ENCODE results near the gene GABRG2. TPM values are rescaled to one million over a fixed set of nuclear protein-coding genes. Genes with fewer than 3 reads are reported as not detected.
"Not testable (repeated sequence)": the region's sequence is repeated elsewhere in the genome, so short reads cannot be mapped to it uniquely, and the experiment has no call there.

Gene GABRG2
- total RNA-seq, 1 donor from 2014 or later, result not detected

GRCh38 chr5:162052676-162053075 is 14.9 kb upstream of the GABRG2 start:
- Histone ChIP-seq H3K4me1 (no peaks in the 10 kb centered on the region), H3K36me3 (no peaks in the 10 kb centered on the region), H3K27ac (no peak overlapping the region), H3K27me3 (ENCODE audit: low read depth) (no peaks in the 10 kb centered on the region), H3K4me3 (no peak overlapping the region), H3K9me3 (no peaks in the 10 kb centered on the region)
- no peak for TF ChIP-seq CTCF (IDR thresholded peaks at IDR 0.05)
- no peak for ATAC-seq
- intact Hi-C loops (cut with DNase I), result no loop called here
- DNase-seq, result no peak

GRCh38 chr5:162055095-162055494 is 12.5 kb upstream of the GABRG2 start:
- H3K4me3 ChIP-seq; H3K27me3 ChIP-seq (ENCODE audit: low read depth); DNase-seq; H3K4me1 ChIP-seq; H3K36me3 ChIP-seq; ATAC-seq; H3K27ac ChIP-seq; H3K9me3 ChIP-seq; intact Hi-C loops (cut with DNase I): not testable (repeated sequence)

- no peak overlapping the region for H3K4me3 ChIP-seq
- no peak for DNase-seq
- no peaks in the 10 kb centered on the region for H3K9me3 ChIP-seq
- ATAC-seq, result no peak
- H3K27ac ChIP-seq, result no peak overlapping the region
- H3K27me3 ChIP-seq (ENCODE audit: low read depth), result peaks cover 7% of the 10 kb centered on the region
- no peak for TF ChIP-seq CTCF (IDR thresholded peaks at IDR 0.05)
- no peaks in the 10 kb centered on the region for H3K4me1 ChIP-seq
- intact Hi-C loops (cut with DNase I), result no loop called here
- no peaks in the 10 kb centered on the region for H3K36me3 ChIP-seq
Observed at GRCh38 chr5:162067162-162067561, 411 bp upstream of the GABRG2 start.

- Histone ChIP-seq H3K4me1 (no peaks in the 10 kb centered on the region), H3K36me3 (no peaks in the 10 kb centered on the region), H3K4me3 (no peak overlapping the region), H3K27me3 (ENCODE audit: low read depth) (peaks cover 7% of the 10 kb centered on the region), H3K27ac (no peak overlapping the region), H3K9me3 (no peaks in the 10 kb centered on the region)
- peak; percentile 28 to 49 for ATAC-seq
- no peak for TF ChIP-seq CTCF (IDR thresholded peaks at IDR 0.05)
- intact Hi-C loops (cut with DNase I), result no loop called here
- DNase-seq, result peak; percentile 45
Observed at GRCh38 chr5:162068412-162068811, 839 bp downstream of the GABRG2 start.

GRCh38 chr5:162068936-162069335 is 1.4 kb downstream of the GABRG2 start:
- intact Hi-C loops (cut with DNase I), result no loop called here
- Histone ChIP-seq H3K27me3 (ENCODE audit: low read depth) (peaks cover 7% of the 10 kb centered on the region), H3K4me3 (no peak overlapping the region), H3K9me3 (no peaks in the 10 kb centered on the region), H3K27ac (no peak overlapping the region), H3K4me1 (no peaks in the 10 kb centered on the region), H3K36me3 (no peaks in the 10 kb centered on the region)
- no peak for DNase-seq
- no peak for TF ChIP-seq CTCF (IDR thresholded peaks at IDR 0.05)
- ATAC-seq, result no peak

GRCh38 chr5:162078805-162079204 is 11.2 kb downstream of the GABRG2 start:
- H3K27me3 ChIP-seq (ENCODE audit: low read depth), result no peaks in the 10 kb centered on the region
- H3K36me3 ChIP-seq, result no peaks in the 10 kb centered on the region
- no peak overlapping the region for H3K4me3 ChIP-seq
- no peaks in the 10 kb centered on the region for H3K9me3 ChIP-seq
- H3K4me1 ChIP-seq, result no peaks in the 10 kb centered on the region
- ATAC-seq (no peak), DNase-seq (no peak)
- TF ChIP-seq CTCF (IDR thresholded peaks at IDR 0.05), result no peak
- intact Hi-C loops (cut with DNase I), result no loop called here
- H3K27ac ChIP-seq, result no peak overlapping the region

All from lower lobe of right lung (tissue), 2 donors.